DOHH2 (cell line): ENCODE data around the gene IGF2.

Experiments used
- H3F3A ChIP-seq: fragments of 200-600 bp; sonication (generic), shearing (Covaris generic); 2 replicates; pipeline ENCODE4 v1.6.0; 2016; ENCODE audit warnings: antibody characterized with exemption, mild to moderate bottlenecking; ENCODE audit not compliant: control insufficient read depth, insufficient read depth
- H3K27ac ChIP-seq: fragments of 200-600 bp; sonication (generic); 2 replicates; pipeline ENCODE4 v1.5.1; 2014; ENCODE audit warnings: low read depth, mild to moderate bottlenecking, low read length, moderate library complexity
- H3K27me3 ChIP-seq: fragments of 200-600 bp; sonication (generic); 2 replicates; pipeline ENCODE4 v1.6.1; 2014; ENCODE audit warnings: mild to moderate bottlenecking, low read length, mixed read lengths; ENCODE audit not compliant: control insufficient read depth
- H3K36me3 ChIP-seq: fragments of 200-600 bp; sonication (generic); 2 replicates; pipeline ENCODE4 v1.6.1; 2014; ENCODE audit warnings: mild to moderate bottlenecking, low read length, moderate library complexity, mixed read lengths; ENCODE audit not compliant: control insufficient read depth
- H3K4me1 ChIP-seq: fragments of 200-600 bp; sonication (generic); 2 replicates; pipeline ENCODE4 v1.6.1; 2014; ENCODE audit warnings: mild to moderate bottlenecking, low read length, mixed read lengths; ENCODE audit not compliant: control insufficient read depth
- H3K4me2 ChIP-seq: fragments of 200-600 bp; sonication (generic); 2 replicates; pipeline ENCODE4 v1.6.0; 2014; ENCODE audit warnings: mild to moderate bottlenecking, low read length, moderate library complexity
- H3K4me3 ChIP-seq: fragments of 200-600 bp; sonication (generic); 2 replicates; pipeline ENCODE4 v1.5.1; 2014; ENCODE audit warnings: mild to moderate bottlenecking, low read length, mixed read lengths
- H3K79me2 ChIP-seq: fragments of 200-600 bp; sonication (generic); 2 replicates; pipeline ENCODE4 v1.6.1; 2014; ENCODE audit warnings: mild to moderate bottlenecking, low read length, mixed read lengths; ENCODE audit not compliant: control insufficient read depth
- H3K9me2 ChIP-seq: fragments of 200-600 bp; sonication (generic); replicated peaks from 2 replicates; pipeline ENCODE4 v1.6.1; 2014; ENCODE audit warnings: mild to moderate bottlenecking, low read length, mixed read lengths; ENCODE audit not compliant: control insufficient read depth
- H3K9me3 ChIP-seq: fragments of 200-600 bp; sonication (generic); 2 replicates; pipeline ENCODE4 v1.6.1; 2014; ENCODE audit warnings: antibody characterized with exemption, low read length, mixed read lengths; ENCODE audit not compliant: control insufficient read depth, insufficient read depth
- H4K20me1 ChIP-seq: fragments of 200-600 bp; sonication (generic); 2 replicates; pipeline ENCODE4 v1.6.0; 2014; ENCODE audit warnings: low read depth, mild to moderate bottlenecking, antibody characterized with exemption, low read length, moderate library complexity; ENCODE audit not compliant: control insufficient read depth, insufficient read depth
- CTCF ChIP-seq: fragments of 200-600 bp; sonication (generic); IDR thresholded peaks from one replicate; pipeline ENCODE4 v1.5.1; 2014; ENCODE audit warnings: antibody characterized with exemption, mild to moderate bottlenecking, low read depth, low read length; ENCODE audit not compliant: poor library complexity, severe bottlenecking
- EZH2phosphoT487 ChIP-seq: fragments of 200-600 bp; sonication (generic); IDR thresholded peaks from 2 replicates; pipeline ENCODE4 v1.6.1; 2017; ENCODE audit warnings: borderline replicate concordance, mild to moderate bottlenecking, antibody characterized with exemption, low read length, moderate library complexity, mixed read lengths

The IGF2 gene

GRCh38 chr11:2095542-2095941 lies 43.6 kb downstream of the IGF2 start:
- TF ChIP-seq CTCF (no peak), EZH2phosphoT487 (no peak)
- Histone ChIP-seq H3K9me3 (no peaks in the 10 kb centered on the region), H3K4me1 (no peaks in the 10 kb centered on the region), H3F3A (no peaks in the 10 kb centered on the region), H3K36me3 (no peaks in the 10 kb centered on the region), H3K4me2 (no peak overlapping the region), H3K79me2 (no peaks in the 10 kb centered on the region), H3K27ac (no peak overlapping the region), H3K27me3 (no peaks in the 10 kb centered on the region), H3K9me2 (no peaks in the 10 kb centered on the region), H4K20me1 (no peaks in the 10 kb centered on the region), H3K4me3 (no peak overlapping the region)

GRCh38 chr11:2095198-2095520 lies 44.0 kb downstream of the IGF2 start:
- Histone ChIP-seq H3K27ac (no peak overlapping the region), H3K79me2 (no peaks in the 10 kb centered on the region), H3F3A (no peaks in the 10 kb centered on the region), H3K4me1 (no peaks in the 10 kb centered on the region), H3K9me2 (no peaks in the 10 kb centered on the region), H3K4me3 (no peak overlapping the region), H3K4me2 (no peak overlapping the region), H3K9me3 (no peaks in the 10 kb centered on the region), H3K36me3 (no peaks in the 10 kb centered on the region), H3K27me3 (no peaks in the 10 kb centered on the region), H4K20me1 (no peaks in the 10 kb centered on the region)
- TF ChIP-seq EZH2phosphoT487 (no peak), CTCF (no peak)

- Histone ChIP-seq H3K27ac (no peak overlapping the region), H3K4me3 (no peak overlapping the region), H3K27me3 (no peaks in the 10 kb centered on the region), H3K79me2 (no peaks in the 10 kb centered on the region), H3F3A (no peaks in the 10 kb centered on the region), H3K36me3 (no peaks in the 10 kb centered on the region), H3K4me2 (no peak overlapping the region), H4K20me1 (no peaks in the 10 kb centered on the region), H3K9me2 (no peaks in the 10 kb centered on the region), H3K9me3 (no peaks in the 10 kb centered on the region), H3K4me1 (no peaks in the 10 kb centered on the region)
- TF ChIP-seq EZH2phosphoT487 (no peak), CTCF (no peak)
These were observed 44.6 kb downstream of the IGF2 start for GRCh38 chr11:2094354-2095197.
